Kidney capillary endothelial cell (primary cell): ENCODE results near the gene CLASP2.
A peak's percentile ranks its signal among the peaks of the same experiment; 100 is the strongest.
"Not testable (repeated sequence)": the region's sequence is repeated elsewhere in the genome, so short reads cannot be mapped to it uniquely, and the experiment has no call there.

Source experiments
- DNase-seq: peaks from one replicate; pipeline ENCODE4 v3.0.0-alpha.2; 2018; ENCODE audit warnings: low spot score

Gene CLASP2

GRCh38 chr3:33717866-33718594 is at the start of gene CLASP2:
Gene CLASP2 (minus strand): TSS chr3:33718254. CDS start chr3:33718002, 252 bp downstream.
- peak; percentile 89 for DNase-seq

GRCh38 chr3:33758864-33759263 is 40.8 kb upstream of the CLASP2 start:
- DNase-seq: no peak

- no peak for DNase-seq
Measured at GRCh38 chr3:33758281-33758680, 40.2 kb upstream of the CLASP2 start.

DNA sequence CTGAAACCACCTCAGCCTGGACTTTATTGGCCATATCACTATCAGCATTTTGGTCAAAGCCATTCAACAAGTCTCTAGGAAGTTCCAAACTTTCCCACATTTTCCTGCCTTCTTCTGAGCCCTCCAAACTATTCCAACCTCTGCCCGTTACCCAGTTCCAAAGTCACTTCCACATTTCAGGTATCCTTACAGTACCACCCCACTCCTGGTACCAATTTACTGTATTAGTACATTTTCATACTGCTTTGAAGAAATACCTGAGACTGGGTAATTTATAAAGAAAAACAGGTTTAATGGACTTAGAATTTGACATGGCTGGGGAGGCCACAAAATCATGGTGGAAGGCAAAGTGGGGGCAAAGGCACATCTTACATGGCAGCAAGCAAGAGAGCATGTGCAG is 36.3 kb upstream of the CLASP2 start:
- not testable (repeated sequence) for DNase-seq

DNA sequence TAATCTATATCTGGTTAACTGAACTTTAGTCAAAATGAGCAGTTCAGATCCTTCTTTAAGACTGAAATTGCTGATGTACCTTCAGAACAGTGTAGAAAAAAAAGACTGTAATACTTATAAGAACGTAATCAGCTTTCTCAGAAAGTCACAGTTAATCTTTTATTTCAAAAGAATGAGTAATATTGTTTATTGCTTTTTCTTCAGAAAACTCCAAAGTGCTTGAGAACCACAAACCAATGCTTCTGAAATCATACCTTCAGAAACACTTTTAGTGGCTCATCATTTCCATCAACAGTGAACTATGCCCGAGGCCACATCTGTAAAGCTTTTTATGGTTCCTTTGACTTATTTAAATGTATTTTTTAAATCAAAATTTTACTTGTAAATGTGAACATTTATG is 33.3 kb upstream of the CLASP2 start:
- DNase-seq: no peak

DNA sequence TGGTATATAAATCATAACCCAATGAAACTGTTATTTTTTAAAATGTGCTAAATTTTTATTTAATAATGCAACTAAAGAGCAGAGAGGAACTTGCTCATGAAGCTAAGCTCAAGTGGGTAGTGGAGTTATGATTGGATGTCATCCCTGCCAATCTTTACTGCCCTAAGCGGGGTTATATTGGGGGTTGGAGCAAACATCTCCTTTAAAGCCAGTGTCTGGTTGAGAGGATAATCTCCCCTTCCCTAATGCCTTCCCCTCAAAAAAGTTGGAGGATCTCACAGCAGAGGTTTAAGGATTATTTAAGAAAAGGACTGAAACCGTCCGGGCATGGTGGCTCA is 32.1 kb upstream of the CLASP2 start:
- DNase-seq: no peak

- no peak for DNase-seq
Measured at GRCh38 chr3:33749546-33750210, 31.6 kb upstream of the CLASP2 start.

DNA sequence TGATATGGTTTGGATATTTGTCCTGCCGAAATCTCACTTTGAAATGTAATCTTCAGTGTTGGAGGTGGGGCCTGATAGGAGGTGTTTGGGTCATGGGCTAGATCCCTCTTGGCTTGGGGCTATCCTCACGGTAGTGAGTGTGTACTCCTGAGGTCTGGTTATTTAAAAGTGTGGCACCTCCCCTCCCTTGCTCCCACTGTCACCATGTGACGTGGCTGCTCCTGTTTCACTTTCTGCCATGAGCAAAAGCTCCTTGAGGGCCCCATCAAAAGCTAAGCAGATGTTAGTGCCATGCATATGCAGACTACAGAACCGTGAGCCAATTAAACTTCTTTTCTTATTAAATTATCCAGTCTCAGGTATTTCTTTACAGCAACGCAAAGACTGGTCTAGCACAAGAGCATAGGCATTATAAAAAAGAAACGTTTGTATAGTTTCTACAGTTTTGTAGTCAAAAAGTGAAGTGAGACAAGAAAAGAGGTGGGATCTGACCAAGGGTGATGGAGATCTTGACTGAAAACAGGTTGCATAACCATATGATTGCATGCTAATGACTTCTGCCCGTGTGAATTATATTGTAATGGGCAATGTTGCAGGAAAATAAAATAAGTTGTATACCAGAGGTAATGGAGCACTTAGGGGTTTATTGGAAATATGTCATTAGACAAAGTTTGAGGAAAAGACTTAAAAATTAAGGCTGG is 28.5 kb upstream of the CLASP2 start:
- DNase-seq: no peak

GRCh38 chr3:33737146-33737545 is 19.1 kb upstream of the CLASP2 start:
- DNase-seq: no peak

- no peak for DNase-seq
Measured at GRCh38 chr3:33732394-33732793, 14.3 kb upstream of the CLASP2 start.

- DNase-seq: no peak
Measured at GRCh38 chr3:33729993-33730392, 11.9 kb upstream of the CLASP2 start.

DNA sequence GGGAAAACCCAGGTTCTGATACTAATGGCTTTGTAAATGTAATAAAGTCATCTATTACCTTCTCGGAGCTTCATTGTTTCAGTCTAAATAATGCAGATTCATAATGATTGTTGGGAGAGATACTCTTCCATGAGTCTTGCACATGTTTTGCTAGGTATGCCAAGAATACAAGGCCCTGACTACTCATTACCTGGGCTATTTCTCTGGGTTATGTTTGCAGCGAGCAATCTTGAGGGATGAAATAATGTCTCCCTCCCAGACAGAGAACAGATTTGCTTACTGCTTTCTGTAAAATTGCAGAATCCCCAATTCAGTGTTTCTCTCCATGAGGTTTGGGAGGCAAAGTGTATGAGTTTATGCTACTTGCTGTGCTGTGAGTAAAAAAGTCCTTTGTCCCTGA is 6.2 kb upstream of the CLASP2 start:
- no peak for DNase-seq

- peak; percentile 65 for DNase-seq
Measured at GRCh38 chr3:33722626-33723370, 4.7 kb upstream of the CLASP2 start.

DNA sequence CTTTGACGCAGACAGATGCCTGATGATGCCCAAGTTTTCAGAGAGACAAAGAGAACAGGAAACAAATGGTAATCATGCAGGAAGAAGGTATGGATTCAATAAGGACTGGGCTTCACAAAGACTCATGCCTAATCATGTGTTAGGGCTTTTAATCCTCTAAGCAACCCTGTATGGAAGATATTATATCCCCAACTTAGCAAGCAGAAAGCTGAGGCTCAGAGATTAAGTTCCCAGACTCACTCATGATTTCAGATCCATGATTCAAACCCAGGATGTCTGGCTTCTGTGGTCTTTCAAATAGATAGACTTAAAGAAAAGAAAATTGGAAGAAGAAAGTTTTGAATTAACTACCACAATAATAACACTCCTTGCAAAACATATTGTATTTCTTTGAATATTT is 4.1 kb upstream of the CLASP2 start:
- DNase-seq: no peak

DNA sequence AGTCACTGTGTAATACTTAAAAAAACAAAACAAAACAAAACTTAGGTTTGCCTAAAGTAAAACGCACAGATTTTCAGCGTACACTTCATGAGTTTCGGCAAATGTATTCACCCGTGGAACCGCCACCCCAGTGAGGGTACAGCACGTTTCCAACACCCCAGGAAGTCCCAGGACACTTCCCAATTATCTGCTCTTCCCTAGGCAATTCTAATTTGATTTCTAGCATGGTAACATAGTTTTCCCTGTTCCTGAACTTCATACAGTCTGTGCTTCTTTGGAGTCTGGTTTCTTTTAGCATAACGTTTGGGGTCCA is 497 bp upstream of the CLASP2 start:
- DNase-seq: no peak

GRCh38 chr3:33717616-33717865 is 513 bp downstream of the CLASP2 start:
- DNase-seq: no peak

DNA sequence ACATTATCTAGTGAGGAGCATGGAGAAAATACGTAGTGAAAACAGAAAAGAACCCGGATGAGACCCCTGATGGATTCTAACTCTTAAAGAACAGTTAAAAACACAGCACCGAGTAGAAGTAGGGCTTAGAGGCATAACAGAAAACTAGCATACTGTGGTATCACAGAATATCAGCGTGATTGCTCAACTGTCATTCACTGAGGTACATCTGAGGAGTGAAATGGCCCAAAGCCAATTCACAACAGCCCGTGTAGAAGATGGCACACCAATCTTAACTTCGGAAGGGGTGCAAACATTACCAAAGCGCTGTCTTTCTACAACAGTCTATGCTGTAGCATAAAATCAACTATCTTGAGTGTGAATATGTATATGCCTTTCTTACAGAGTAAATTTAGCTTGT is 1.8 kb downstream of the CLASP2 start:
- no peak for DNase-seq

- DNase-seq: no peak
Measured at GRCh38 chr3:33711100-33711499, 7.0 kb downstream of the CLASP2 start.

- no peak for DNase-seq
Measured at GRCh38 chr3:33706056-33706455, 12.0 kb downstream of the CLASP2 start.

- no peak for DNase-seq
Measured at GRCh38 chr3:33704891-33705290, 13.2 kb downstream of the CLASP2 start.

DNA sequence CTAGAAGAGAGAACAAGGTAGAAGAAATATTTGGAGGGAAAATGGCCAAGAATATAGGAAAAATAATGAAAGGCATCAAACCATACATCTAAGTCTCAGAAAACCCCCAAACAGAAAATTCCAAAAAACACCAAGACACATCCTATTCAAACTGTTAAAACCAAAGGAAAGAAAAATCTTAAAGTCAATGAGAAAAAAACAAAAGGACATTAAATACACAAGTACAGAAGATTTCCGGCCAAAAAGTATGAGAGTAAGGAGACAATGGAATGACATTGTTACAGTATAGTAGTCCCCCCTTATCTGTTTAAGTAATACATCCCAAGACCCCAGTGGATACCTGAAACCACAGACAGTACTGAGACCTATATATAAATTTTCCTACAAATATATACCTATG is 18.8 kb downstream of the CLASP2 start:
- DNase-seq: no peak

GRCh38 chr3:33694944-33695343 is 23.1 kb downstream of the CLASP2 start:
- DNase-seq: no peak

DNA sequence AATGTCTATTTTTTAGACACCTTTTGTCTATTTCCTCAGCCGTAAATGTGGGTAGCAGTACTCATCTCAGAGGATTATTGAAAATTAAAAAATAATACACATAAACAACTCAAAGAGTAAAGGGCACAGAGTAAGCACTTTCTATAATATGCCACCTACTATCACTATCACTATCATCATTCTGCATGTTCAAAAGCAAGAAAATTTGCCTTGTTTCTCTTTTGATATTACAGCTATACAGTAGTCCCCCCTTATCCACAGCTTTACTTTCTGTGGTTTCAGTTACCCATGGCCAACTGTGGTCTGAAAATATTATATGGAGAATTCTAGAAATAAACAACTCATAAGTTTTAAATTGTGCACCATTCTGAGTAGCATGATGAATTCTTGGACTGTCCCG is 27.7 kb downstream of the CLASP2 start:
- DNase-seq: no peak
